NCI-H524 (cell line): Measurements from ENCODE around the gene CCDC120.

ENCODE experiments used
- DNase-seq, 2 experiments: peaks; one replicate each; lab custom pipeline; 2025; lab: John Stamatoyannopoulos, UW

Gene CCDC120

GRCh38 chrX:49061916-49062315 lies 3.1 kb downstream of the CCDC120 start:
- DNase-seq, result no peak

- no peak for DNase-seq
Measured at GRCh38 chrX:49063715-49064114, 4.9 kb downstream of the CCDC120 start.

GRCh38 chrX:49064303-49064702 lies 5.5 kb downstream of the CCDC120 start:
- no peak for DNase-seq

- no peak for DNase-seq
Measured at GRCh38 chrX:49064735-49065134, 5.9 kb downstream of the CCDC120 start.

GRCh38 chrX:49066278-49066677 lies 7.5 kb downstream of the CCDC120 start:
- no peak for DNase-seq

- DNase-seq, result no peak
Measured at GRCh38 chrX:49066690-49067089, 7.9 kb downstream of the CCDC120 start.

GRCh38 chrX:49067285-49068120 lies 8.7 kb downstream of the CCDC120 start:
- no peak for DNase-seq

- DNase-seq, result no peak
Measured at GRCh38 chrX:49069038-49069437, 10.2 kb downstream of the CCDC120 start.

GRCh38 chrX:49070988-49071387 lies 12.2 kb downstream of the CCDC120 start:
- DNase-seq, result no peak

- no peak for DNase-seq
Measured at GRCh38 chrX:49071877-49072711, 13.3 kb downstream of the CCDC120 start.

- no peak for DNase-seq
Measured at GRCh38 chrX:49072712-49073095, 13.9 kb downstream of the CCDC120 start.

GRCh38 chrX:49073601-49074575 lies 15.1 kb downstream of the CCDC120 start, which contains the start of gene PRAF2:
Gene PRAF2, minus strand, starts transcription at chrX:49074002. Its CDS starts 15 bp downstream, at chrX:49073987.
- peak; percentile 91 to 95 for DNase-seq

- no peak for DNase-seq
Measured at GRCh38 chrX:49075347-49075746, 16.5 kb downstream of the CCDC120 start.

GRCh38 chrX:49077941-49078340 lies 19.1 kb downstream of the CCDC120 start:
- DNase-seq, result no peak

- peak; percentile 8 to 43 for DNase-seq
Measured at GRCh38 chrX:49079489-49080428, 21.0 kb downstream of the CCDC120 start, which contains the start of gene WDR45. Gene WDR45, minus strand, starts transcription at chrX:49079887. Its CDS starts 1,792 bp downstream, at chrX:49078095.

- DNase-seq, result no peak
Measured at GRCh38 chrX:49082271-49082871, 23.6 kb downstream of the CCDC120 start.

GRCh38 chrX:49089553-49089952 lies 30.8 kb downstream of the CCDC120 start:
- DNase-seq, result no peak

GRCh38 chrX:49096419-49096818 lies 37.6 kb downstream of the CCDC120 start:
- DNase-seq, result no peak

GRCh38 chrX:49100704-49101628 lies 42.2 kb downstream of the CCDC120 start:
- peak; percentile 93 to 97 for DNase-seq
